ENCODE measurements around the gene SNCA. TPM values are rescaled to one million over a fixed set of nuclear protein-coding genes. Genes with fewer than 3 reads are reported as not detected.

Gene SNCA
- total and polyA plus RNA-seq, 2 of the 8 experiments (the other 6 are each of a cell fraction or from before 2014, with no cell fraction given): 8.5 to 16.8 TPM

GRCh38 chr4:89800012-89800516 lies 36.9 kb downstream of the SNCA start (continued):
- TF ChIP-seq, protein P1, sequence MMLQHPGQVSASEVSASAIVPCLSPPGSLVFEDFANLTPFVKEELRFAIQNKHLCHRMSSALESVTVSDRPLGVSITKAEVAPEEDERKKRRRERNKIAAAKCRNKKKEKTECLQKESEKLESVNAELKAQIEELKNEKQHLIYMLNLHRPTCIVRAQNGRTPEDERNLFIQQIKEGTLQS (IDR thresholded peaks at IDR 0.05; ENCODE audit: insufficient read depth, low read depth, low read length): no peak
- TF ChIP-seq EP300 (IDR thresholded peaks at IDR 0.05; ENCODE audit: borderline replicate concordance in 1 of 2, low read depth in 2 of 2, low read length in 2 of 2) (no peak), YY1 (IDR thresholded peaks at IDR 0.05; ENCODE audit: low read depth, low read length) (no peak)
